Measurements from ENCODE around the gene PYHIN1.

Gene PYHIN1

DNA sequence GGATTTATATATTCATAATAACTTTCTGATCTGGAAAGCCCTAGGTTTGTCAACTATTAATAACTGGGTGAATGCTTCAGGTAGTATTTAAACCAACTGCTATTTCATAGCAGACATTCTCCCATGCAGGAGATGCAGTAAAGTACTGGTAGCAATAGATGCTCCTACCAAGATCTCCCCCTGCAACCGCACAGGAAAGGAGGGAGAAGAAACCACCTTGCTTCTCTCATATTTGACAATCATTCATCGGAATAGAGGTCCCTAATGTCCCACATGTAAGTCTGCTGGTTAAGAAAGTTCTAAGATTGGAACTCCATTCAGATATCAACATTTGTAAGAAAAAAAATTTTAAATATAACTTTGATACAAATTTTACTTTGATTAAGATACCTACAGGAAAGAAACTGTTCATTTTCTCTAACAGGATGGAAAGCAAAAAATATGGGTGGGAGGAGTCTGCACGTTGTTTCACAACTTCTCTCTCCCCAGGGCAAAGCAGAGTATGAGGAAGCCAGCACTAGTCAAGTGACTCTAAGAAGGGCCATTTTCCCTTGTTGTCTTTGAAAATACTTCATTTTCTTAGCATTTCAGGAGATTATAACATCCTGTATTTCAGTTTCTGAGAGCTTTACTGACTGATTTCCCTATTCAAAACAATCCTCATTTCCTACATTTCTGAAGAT, at the start of gene PYHIN1:
PYHIN1 (plus strand) TSS at position 498 of the 683 bp plus-strand sequence. CDS start 5,359 bp downstream, outside the sequence.
- no peak for FAIRE-seq

GRCh38 chr1:158893654-158894053, 37.7 kb upstream of the PYHIN1 start:
- FAIRE-seq, result no peak

DNA sequence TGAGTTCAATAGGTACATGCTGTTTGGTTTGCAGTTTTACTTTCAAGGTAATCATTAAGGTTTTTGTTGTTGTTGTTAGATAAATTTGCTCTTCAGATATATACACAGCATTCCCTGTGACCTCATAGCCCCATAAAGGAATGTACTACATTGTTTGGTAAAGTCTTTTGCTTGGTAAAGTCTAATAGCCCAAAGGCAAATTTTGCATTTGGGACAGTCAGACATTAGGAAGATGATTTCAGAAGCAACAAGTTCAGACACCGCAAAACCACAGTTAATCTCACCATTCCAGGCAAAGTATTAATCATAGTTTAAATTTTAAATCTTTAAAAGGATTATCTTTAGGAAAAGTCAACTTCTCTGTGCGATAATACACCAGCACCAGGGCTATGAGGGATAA, 32.6 kb upstream of the PYHIN1 start:
- FAIRE-seq, result no peak

- no peak for FAIRE-seq
These were observed 29.7 kb upstream of the PYHIN1 start for GRCh38 chr1:158901623-158902022.

GRCh38 chr1:158916085-158916484, 15.3 kb upstream of the PYHIN1 start:
- no peak for FAIRE-seq

GRCh38 chr1:158924677-158925076, 6.7 kb upstream of the PYHIN1 start:
- no peak for FAIRE-seq

- FAIRE-seq, result no peak
These were observed 848 bp upstream of the PYHIN1 start for GRCh38 chr1:158930504-158930903.

DNA sequence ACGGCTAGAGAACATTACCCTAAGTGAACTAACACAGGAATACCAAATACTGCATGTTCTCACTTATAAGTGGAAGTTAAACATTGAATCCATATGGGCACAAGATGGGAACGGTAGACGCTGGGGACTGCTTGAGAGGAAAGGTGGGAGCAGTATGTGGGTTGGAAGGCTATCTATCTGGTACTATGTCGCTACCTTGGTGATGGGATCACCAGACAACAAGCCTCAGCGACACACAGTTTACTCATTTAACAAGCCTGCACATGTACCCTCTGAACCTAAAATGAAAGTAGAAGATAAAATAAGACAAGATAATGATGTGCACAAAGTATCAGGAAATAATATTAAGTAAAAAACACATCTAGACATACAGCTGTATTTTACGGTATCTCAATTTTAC, 819 bp downstream of the PYHIN1 start:
- no peak for FAIRE-seq

GRCh38 chr1:158933621-158934020, 2.3 kb downstream of the PYHIN1 start:
- no peak for FAIRE-seq

- no peak for FAIRE-seq
These were observed 7.8 kb downstream of the PYHIN1 start for GRCh38 chr1:158939180-158939579.

DNA sequence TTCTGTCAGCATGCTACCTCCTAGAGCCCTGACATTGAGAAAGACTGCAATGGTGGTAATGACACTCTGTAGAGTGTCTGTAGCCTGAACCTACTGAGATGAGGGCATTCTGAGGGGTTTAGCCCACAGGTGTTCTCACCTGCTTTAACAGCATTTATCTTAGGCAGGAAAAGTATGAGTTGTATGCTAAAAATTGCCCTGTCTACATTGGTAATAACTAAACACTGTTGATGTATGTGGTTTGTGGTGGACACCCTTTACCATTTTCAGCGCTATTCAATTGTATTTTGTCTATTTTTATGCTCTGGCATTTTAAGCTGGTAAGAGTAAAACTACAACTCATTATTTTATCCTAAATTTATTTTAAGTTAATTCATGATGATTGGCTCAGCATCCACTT, 10.0 kb downstream of the PYHIN1 start:
- no peak for FAIRE-seq

- no peak for FAIRE-seq
These were observed 11.1 kb downstream of the PYHIN1 start for GRCh38 chr1:158942490-158942889.

GRCh38 chr1:158943059-158943458, 11.7 kb downstream of the PYHIN1 start:
- FAIRE-seq, result no peak

GRCh38 chr1:158945061-158945460, 13.7 kb downstream of the PYHIN1 start:
- no peak for FAIRE-seq

- FAIRE-seq, result no peak
These were observed 15.4 kb downstream of the PYHIN1 start for GRCh38 chr1:158946785-158947184.

GRCh38 chr1:158951956-158952355, 20.6 kb downstream of the PYHIN1 start:
- FAIRE-seq, result no peak

- no peak for FAIRE-seq
These were observed 21.1 kb downstream of the PYHIN1 start for GRCh38 chr1:158952416-158952815.

DNA sequence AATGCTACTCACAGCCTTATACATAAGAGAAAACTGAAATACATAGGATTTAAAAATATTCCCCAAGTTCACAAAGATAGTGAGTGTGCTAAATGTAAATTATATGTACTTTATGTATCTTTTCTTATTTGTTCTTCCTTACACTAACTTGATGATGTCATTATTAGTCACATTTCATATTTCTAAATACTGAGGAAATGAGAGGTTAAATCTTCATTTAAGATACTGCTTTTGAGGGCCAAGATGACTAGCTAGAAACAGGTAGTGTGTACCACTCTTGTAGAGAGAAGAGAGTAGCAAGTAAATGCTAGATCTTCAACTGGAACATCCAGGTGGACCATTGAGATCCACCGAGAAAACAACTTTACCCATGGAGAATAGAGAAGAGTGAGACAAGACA, 29.8 kb downstream of the PYHIN1 start:
- no peak for FAIRE-seq

DNA sequence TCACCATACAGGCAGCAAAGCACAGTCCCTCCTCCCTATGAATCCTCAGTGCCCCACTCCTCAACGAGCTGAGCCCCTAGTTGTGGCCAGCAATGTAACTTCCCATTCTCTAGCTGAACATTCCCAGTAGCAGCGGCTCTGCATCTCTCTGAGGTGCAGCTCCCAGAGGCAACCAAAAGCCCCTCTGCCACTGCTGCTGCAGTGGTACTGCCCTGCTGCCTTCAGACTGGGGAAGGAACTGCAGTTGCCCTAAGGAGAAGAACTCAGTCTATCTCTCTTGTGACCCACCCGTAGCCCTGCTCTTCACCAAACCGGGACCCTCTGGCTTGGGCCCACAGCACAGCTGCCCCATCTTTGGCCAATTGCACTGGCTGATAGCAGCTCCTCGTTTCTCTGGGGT, 31.6 kb downstream of the PYHIN1 start:
- FAIRE-seq, result no peak

DNA sequence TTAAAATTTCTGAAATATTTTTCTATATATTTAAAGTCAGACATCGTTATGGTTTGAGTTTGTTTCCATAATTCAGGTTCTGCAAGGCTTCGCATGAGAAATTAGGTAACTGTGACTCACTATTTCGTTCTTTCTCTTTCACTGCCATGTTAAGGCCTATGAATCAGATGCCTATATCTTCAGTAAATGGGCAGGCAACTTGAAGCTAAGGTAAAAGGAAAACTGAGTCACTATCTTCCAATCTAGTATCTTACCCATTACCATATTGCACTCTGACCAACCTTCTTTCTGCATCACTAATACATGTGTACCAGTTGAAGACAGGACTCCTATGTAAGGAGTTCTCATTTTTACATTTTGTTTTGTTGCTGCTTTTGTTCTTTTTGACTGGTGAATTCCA, 37.8 kb downstream of the PYHIN1 start:
- FAIRE-seq, result no peak

DNA sequence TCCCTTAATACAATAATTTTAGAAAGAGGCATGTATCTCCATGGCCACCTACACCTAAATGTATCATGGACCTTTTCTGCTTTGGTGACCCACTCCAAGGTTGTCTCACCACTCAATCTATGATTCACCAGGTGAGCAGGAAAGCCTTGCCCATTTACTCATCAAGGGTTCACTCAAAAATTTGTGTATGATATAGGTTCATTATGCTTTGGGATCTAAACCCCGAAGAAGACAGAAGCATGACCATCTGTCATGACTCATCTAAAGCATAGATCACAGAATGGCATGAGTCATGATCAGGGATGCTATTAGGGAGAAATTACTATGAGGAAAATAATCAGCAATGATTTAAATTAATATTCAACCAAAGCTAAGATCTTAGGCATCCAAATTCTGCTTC, 38.5 kb downstream of the PYHIN1 start:
- no peak for FAIRE-seq

DNA sequence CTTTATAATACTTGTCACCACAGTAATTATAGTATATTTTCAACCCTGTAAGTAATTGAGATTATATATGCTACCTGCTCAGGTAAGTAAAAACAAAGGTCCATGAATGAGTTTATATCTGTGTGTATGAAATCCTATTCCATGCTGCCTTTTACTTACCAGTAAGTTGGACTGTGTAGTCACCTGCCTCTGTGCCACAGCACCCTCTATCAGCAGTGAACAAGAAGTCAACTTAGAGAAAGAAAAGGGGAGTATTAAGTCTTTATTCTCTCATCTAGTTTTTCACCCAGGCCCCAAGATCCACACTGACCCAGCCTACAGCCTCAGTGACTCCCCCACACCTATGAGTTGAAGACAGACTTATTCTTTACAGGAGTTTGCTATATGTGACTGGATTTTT, 41.5 kb downstream of the PYHIN1 start:
- FAIRE-seq, result no peak

GRCh38 chr1:158976219-158976618, 44.9 kb downstream of the PYHIN1 start:
- FAIRE-seq, result no peak

GRCh38 chr1:158978730-158979129, 47.4 kb downstream of the PYHIN1 start:
- no peak for FAIRE-seq

DNA sequence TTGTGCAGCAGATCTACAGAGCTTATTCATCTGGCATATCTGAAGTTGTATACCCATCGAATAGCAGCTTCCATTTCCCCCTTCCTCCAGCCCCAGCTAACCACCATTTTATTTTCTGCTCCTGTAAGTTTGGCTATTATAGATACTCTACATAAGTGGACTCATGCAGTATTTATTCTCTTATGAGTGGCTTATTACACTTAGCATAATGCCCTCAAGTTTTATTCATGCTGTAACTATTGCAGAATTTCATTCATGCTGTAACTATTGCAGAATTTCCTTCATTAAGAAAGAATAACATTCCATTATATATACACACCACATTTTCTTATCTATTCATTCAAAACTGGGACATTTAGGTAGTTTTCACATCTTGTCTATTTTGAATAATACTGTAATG, 47.9 kb downstream of the PYHIN1 start:
- no peak for FAIRE-seq
